ENCODE results near the gene DYRK3. TPM values are rescaled to one million over a fixed set of nuclear protein-coding genes. Genes with fewer than 3 reads are reported as not detected.

Gene DYRK3
- total and polyA plus RNA-seq, 9 of the 15 experiments (the other 6 are each of a cell fraction or from before 2014, with no cell fraction given): 4.5 to 33.7 (median 25.7) TPM

- TF ChIP-seq ZNF318 (IDR thresholded peaks at IDR 0.05; ENCODE audit: borderline replicate concordance in 1 of 2, low read depth in 1 of 2): no peak
- TF ChIP-seq, protein P1, sequence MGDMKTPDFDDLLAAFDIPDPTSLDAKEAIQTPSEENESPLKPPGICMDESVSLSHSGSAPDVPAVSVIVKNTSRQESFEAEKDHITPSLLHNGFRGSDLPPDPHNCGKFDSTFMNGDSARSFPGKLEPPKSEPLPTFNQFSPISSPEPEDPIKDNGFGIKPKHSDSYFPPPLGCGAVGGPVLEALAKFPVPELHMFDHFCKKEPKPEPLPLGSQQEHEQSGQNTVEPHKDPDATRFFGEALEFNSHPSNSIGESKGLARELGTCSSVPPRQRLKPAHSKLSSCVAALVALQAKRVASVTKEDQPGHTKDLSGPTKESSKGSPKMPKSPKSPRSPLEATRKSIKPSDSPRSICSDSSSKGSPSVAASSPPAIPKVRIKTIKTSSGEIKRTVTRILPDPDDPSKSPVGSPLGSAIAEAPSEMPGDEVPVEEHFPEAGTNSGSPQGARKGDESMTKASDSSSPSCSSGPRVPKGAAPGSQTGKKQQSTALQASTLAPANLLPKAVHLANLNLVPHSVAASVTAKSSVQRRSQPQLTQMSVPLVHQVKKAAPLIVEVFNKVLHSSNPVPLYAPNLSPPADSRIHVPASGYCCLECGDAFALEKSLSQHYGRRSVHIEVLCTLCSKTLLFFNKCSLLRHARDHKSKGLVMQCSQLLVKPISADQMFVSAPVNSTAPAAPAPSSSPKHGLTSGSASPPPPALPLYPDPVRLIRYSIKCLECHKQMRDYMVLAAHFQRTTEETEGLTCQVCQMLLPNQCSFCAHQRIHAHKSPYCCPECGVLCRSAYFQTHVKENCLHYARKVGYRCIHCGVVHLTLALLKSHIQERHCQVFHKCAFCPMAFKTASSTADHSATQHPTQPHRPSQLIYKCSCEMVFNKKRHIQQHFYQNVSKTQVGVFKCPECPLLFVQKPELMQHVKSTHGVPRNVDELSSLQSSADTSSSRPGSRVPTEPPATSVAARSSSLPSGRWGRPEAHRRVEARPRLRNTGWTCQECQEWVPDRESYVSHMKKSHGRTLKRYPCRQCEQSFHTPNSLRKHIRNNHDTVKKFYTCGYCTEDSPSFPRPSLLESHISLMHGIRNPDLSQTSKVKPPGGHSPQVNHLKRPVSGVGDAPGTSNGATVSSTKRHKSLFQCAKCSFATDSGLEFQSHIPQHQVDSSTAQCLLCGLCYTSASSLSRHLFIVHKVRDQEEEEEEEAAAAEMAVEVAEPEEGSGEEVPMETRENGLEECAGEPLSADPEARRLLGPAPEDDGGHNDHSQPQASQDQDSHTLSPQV (IDR thresholded peaks at IDR 0.05): peak; percentile 85
- TF ChIP-seq, protein P2, sequence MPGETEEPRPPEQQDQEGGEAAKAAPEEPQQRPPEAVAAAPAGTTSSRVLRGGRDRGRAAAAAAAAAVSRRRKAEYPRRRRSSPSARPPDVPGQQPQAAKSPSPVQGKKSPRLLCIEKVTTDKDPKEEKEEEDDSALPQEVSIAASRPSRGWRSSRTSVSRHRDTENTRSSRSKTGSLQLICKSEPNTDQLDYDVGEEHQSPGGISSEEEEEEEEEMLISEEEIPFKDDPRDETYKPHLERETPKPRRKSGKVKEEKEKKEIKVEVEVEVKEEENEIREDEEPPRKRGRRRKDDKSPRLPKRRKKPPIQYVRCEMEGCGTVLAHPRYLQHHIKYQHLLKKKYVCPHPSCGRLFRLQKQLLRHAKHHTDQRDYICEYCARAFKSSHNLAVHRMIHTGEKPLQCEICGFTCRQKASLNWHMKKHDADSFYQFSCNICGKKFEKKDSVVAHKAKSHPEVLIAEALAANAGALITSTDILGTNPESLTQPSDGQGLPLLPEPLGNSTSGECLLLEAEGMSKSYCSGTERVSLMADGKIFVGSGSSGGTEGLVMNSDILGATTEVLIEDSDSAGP (CRISPR knock-in tag; IDR thresholded peaks at IDR 0.05): no peak
- no peak for TF ChIP-seq NRF1 (conservative IDR thresholded peaks at IDR 0.05 in 1 of 2, IDR thresholded peaks at IDR 0.05 in 1 of 2)
- TF ChIP-seq, protein P3, sequence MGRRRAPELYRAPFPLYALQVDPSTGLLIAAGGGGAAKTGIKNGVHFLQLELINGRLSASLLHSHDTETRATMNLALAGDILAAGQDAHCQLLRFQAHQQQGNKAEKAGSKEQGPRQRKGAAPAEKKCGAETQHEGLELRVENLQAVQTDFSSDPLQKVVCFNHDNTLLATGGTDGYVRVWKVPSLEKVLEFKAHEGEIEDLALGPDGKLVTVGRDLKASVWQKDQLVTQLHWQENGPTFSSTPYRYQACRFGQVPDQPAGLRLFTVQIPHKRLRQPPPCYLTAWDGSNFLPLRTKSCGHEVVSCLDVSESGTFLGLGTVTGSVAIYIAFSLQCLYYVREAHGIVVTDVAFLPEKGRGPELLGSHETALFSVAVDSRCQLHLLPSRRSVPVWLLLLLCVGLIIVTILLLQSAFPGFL (CRISPR knock-in tag; IDR thresholded peaks at IDR 0.05): 0 out of 2 replicates have a peak, but pooled peaks have one; percentile 10
- TF ChIP-seq MYC (IDR thresholded peaks at IDR 0.05; ENCODE audit: low read depth, low read length): peak; percentile 14; the same call in 1 of the 2 replicates
- TF ChIP-seq MYC (CRISPR knock-in tag; IDR thresholded peaks at IDR 0.05; ENCODE audit: borderline replicate concordance, low read depth): no peak
- 0 out of 2 replicates have a peak, but pooled peaks have one; percentile 29 for TF ChIP-seq GTF2F1 (IDR thresholded peaks at IDR 0.05; ENCODE audit: low read depth, low read length)
- TF ChIP-seq, protein P4, sequence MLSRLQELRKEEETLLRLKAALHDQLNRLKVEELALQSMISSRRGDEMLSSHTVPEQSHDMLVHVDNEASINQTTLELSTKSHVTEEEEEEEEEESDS (CRISPR knock-in tag; IDR thresholded peaks at IDR 0.05): no peak
- no peak for TF ChIP-seq SMAD3 (CRISPR knock-in tag; conservative IDR thresholded peaks at IDR 0.05)
- TF ChIP-seq ZNF184 (CRISPR knock-in tag; IDR thresholded peaks at IDR 0.05): no peak
Observed at GRCh38 chr1:206658264-206658980, 23.1 kb downstream of the DYRK3 start (continued).
